HCT116 (cell line): Measurements from ENCODE around the gene HACD3. TPM values are rescaled to one million over a fixed set of nuclear protein-coding genes. Genes with fewer than 3 reads are reported as not detected.

Experiments used
- ATAC-seq: fragments of 200-7000 bp; cut with Tn5 transposase; 2 replicates; pipeline ENCODE4 v1.9.1; 2020; ENCODE audit warnings: mild to moderate bottlenecking, moderate library complexity
- BruUV-seq: library from RNA; stranded (reverse); fragments of 400-500 nt; replicated peaks from 2 replicates; lab custom pipeline; 2021; lab: Mats Ljungman, UMichigan
- CTCF ChIA-PET: fragments of 300-600 bp; sonication (Branson Sonifier 250); formaldehyde crosslinking; loops from one replicate; lab custom pipeline; 2021; ENCODE audit warnings: antibody characterized with exemption; lab: Charles Lee
- POLR2A ChIA-PET: fragments of 300-600, 350-600 bp; sonication (Branson Sonifier 250); formaldehyde crosslinking; loops from one replicate; lab custom pipeline; 2021; ENCODE audit warnings: antibody characterized with exemption; lab: Charles Lee
- RAD21 ChIA-PET, 2 experiments: fragments of 300-600 bp; sonication (Branson Sonifier 250); formaldehyde crosslinking; loops; one replicate each; lab custom pipeline; 2023; ENCODE audit warnings: low total read pairs in 2 of 2; ENCODE audit not compliant: uncharacterized antibody in 2 of 2, unreplicated experiment in 2 of 2, low non-redundant PET in 1 of 2; lab: Charles Lee
- DNase-seq: peaks from one replicate; pipeline ENCODE4 v3.0.0-alpha.2; 2010; ENCODE audit warnings: low read depth, low spot score
- H2AFZ ChIP-seq: fragments of 200-600 bp; shearing (Covaris generic), sonication (generic); 2 replicates; pipeline ENCODE4 v1.6.1; 2017; ENCODE audit warnings: low read depth, mixed run types, mixed read lengths, antibody characterized with exemption, low read length; ENCODE audit not compliant: poor library complexity, severe bottlenecking
- H3K27ac ChIP-seq: 2 replicates; pipeline ENCODE4 v1.5.1; 2012; ENCODE audit warnings: low read depth, low read length
- H3K27me3 ChIP-seq: fragments of 200-600 bp; sonication (generic); 2 replicates; pipeline ENCODE4 v1.6.1; 2016; ENCODE audit warnings: mixed run types, low read length, mixed read lengths; ENCODE audit not compliant: insufficient read depth
- H3K36me3 ChIP-seq, 2 experiments: fragments of 200-500 bp in 1 of 2; fragments of 200-600 bp in 1 of 2; sonication (Bioruptor generic) in 1 of 2; sonication (generic) in 1 of 2; 2 replicates each; pipeline versions ENCODE4 v1.5.1 to v1.6.1; 2014 to 2016; ENCODE audit warnings: low read length in 2 of 2, inconsistent platforms in 1 of 2, mixed read lengths in 1 of 2, mixed run types in 1 of 2; ENCODE audit not compliant: insufficient read depth in 2 of 2, control insufficient read depth in 1 of 2
- H3K4me1 ChIP-seq, 2 experiments: fragments of 200-600 bp in 1 of 2; sonication (generic) in 1 of 2; 2 replicates each; pipeline versions ENCODE4 v1.5.1 to v1.6.1; 2012 to 2017; ENCODE audit warnings: low read length in 2 of 2, inconsistent platforms in 1 of 2, mild to moderate bottlenecking in 1 of 2, mixed read lengths in 1 of 2, mixed run types in 1 of 2, moderate library complexity in 1 of 2; ENCODE audit not compliant: insufficient read depth in 2 of 2, control insufficient read depth in 1 of 2
- H3K4me2 ChIP-seq: fragments of 200-600 bp; sonication (generic); 2 replicates; pipeline ENCODE4 v1.6.1; 2017; ENCODE audit warnings: mixed run types, low read length, mixed read lengths
- H3K4me3 ChIP-seq, 2 experiments: fragments of 200-600 bp in 1 of 2; sonication (generic) in 1 of 2; replicated peaks in 1 of 2; 2 replicates each; pipeline ENCODE4 v1.5.1; 2011 to 2016; ENCODE audit warnings: low read length in 2 of 2, control low read depth in 1 of 2, low read depth in 1 of 2, mild to moderate bottlenecking in 1 of 2, mixed read lengths in 1 of 2, mixed run types in 1 of 2
- H3K79me2 ChIP-seq: fragments of 200-600 bp; sonication (generic); 2 replicates; pipeline ENCODE4 v1.6.1; 2017; ENCODE audit warnings: mild to moderate bottlenecking, mixed run types, low read length, moderate library complexity, mixed read lengths; ENCODE audit not compliant: insufficient read depth
- H3K9ac ChIP-seq: fragments of 200-600 bp; sonication (generic); 2 replicates; pipeline ENCODE4 v1.6.1; 2016; ENCODE audit warnings: low read length, mixed read lengths
- H3K9me2 ChIP-seq: fragments of 200-600 bp; sonication (generic), shearing (Covaris generic); 2 replicates; pipeline ENCODE4 v1.6.1; 2017; ENCODE audit warnings: mixed run types, mild to moderate bottlenecking, moderate library complexity; ENCODE audit not compliant: insufficient read depth
- H3K9me3 ChIP-seq, 2 experiments: fragments of 200-500 bp in 1 of 2; fragments of 200-600 bp in 1 of 2; sonication (Bioruptor generic) in 1 of 2; sonication (generic) in 1 of 2; 2 replicates each; pipeline ENCODE4 v1.6.1; 2014 to 2017; ENCODE audit warnings: low read length in 2 of 2, mixed read lengths in 2 of 2, inconsistent platforms in 1 of 2, low read depth in 1 of 2, mild to moderate bottlenecking in 1 of 2, mixed run types in 1 of 2, moderate library complexity in 1 of 2; ENCODE audit not compliant: control insufficient read depth in 1 of 2, insufficient read depth in 1 of 2
- H4K20me1 ChIP-seq: fragments of 200-600 bp; sonication (generic), shearing (Covaris generic); 2 replicates; pipeline ENCODE4 v1.6.1; 2017; ENCODE audit warnings: mixed run types, mild to moderate bottlenecking, moderate library complexity; ENCODE audit not compliant: insufficient read depth
- ATF3 ChIP-seq: IDR thresholded peaks from 2 replicates; pipeline ENCODE4 v1.6.1; 2012
- CEBPB ChIP-seq: IDR thresholded peaks from 2 replicates; pipeline ENCODE4 v1.6.1; 2012; ENCODE audit warnings: low read depth
- EGR1 ChIP-seq: IDR thresholded peaks from 2 replicates; pipeline ENCODE4 v1.6.1; 2012; ENCODE audit warnings: low read depth
- ELF1 ChIP-seq: IDR thresholded peaks from 2 replicates; pipeline ENCODE4 v1.6.1; 2012; ENCODE audit warnings: low read depth, borderline replicate concordance
- JUND ChIP-seq: IDR thresholded peaks from 2 replicates; pipeline ENCODE4 v1.6.1; 2012
- SIN3A ChIP-seq: IDR thresholded peaks from 2 replicates; pipeline ENCODE4 v1.6.1; 2012; ENCODE audit warnings: low read depth
- SP1 ChIP-seq: IDR thresholded peaks from 2 replicates; pipeline ENCODE4 v1.6.1; 2012; ENCODE audit warnings: low read depth
- SRF ChIP-seq: IDR thresholded peaks from 2 replicates; pipeline ENCODE4 v1.6.1; 2012; ENCODE audit warnings: low read depth
- TCF7L2 ChIP-seq: IDR thresholded peaks from 2 replicates; pipeline ENCODE4 v1.7.0; 2011; ENCODE audit warnings: borderline replicate concordance, inconsistent platforms; ENCODE audit not compliant: insufficient read depth, insufficient read length; ENCODE audit errors: extremely low read depth
- YY1 ChIP-seq: IDR thresholded peaks from 2 replicates; pipeline ENCODE4 v1.6.1; 2011; ENCODE audit warnings: low read length, low read depth, moderate library complexity, mild to moderate bottlenecking; ENCODE audit not compliant: insufficient replicate concordance; ENCODE audit errors: extremely low read depth
- ZBTB33 ChIP-seq: IDR thresholded peaks from 2 replicates; pipeline ENCODE4 v1.6.1; 2011; ENCODE audit warnings: mild to moderate bottlenecking, low read length, moderate library complexity; ENCODE audit not compliant: insufficient replicate concordance; ENCODE audit errors: extremely low read depth
- ZFX ChIP-seq: fragments of 450-650 bp; IDR thresholded peaks from 2 replicates; pipeline ENCODE4 v1.6.1; 2017
- intact Hi-C: fragments of 100-400 bp; cut with micrococcal nuclease; formaldehyde crosslinking; loops from 2 replicates; pipeline ENCODE4 v1.10.0; 2022
- total RNA-seq: library from RNA; stranded (reverse); gene quantifications from one replicate; pipeline ENCODE4 v1.2.1, GENCODE V29; 2021; ENCODE audit not compliant: unreplicated experiment

Gene HACD3
- total RNA-seq, 1 experiment from 2014 or later = 57.5 TPM

- Histone ChIP-seq H3K4me2 (no peak overlapping the region), H3K9ac (no peak overlapping the region), H3K9me3 (no peaks in the 10 kb centered on the region), H3K36me3 (peaks cover 12 to 41% of the 10 kb centered on the region in 2 experiments; a peak in 2 of 4 replicates), H4K20me1 (no peaks in the 10 kb centered on the region), H3K27ac (no peak overlapping the region), H3K27me3 (no peaks in the 10 kb centered on the region), H3K4me3 (no peak overlapping the region), H3K4me1 (no peaks in the 10 kb centered on the region), H3K9me2 (no peaks in the 10 kb centered on the region), H3K79me2 (peaks cover 46% of the 10 kb centered on the region), H2AFZ (no peak overlapping the region)
- intact Hi-C loops = no loop called here
- RAD21 ChIA-PET = no interaction called here
- DNase-seq (no peak), ATAC-seq (no peak)
- CTCF ChIA-PET = no interaction called here
- no TSS peak for BruUV-seq
- POLR2A ChIA-PET = interaction anchor here (1.1 kb wide), 1 partner anchor 20 kb away, joined by 3 read pairs; no protein-coding TSS in a partner anchor
- no peak for TF ChIP-seq SIN3A
- TF ChIP-seq ZBTB33 = no peak
- no peak for TF ChIP-seq TCF7L2
- no peak for TF ChIP-seq CEBPB
- no peak for TF ChIP-seq SRF
- TF ChIP-seq JUND = no peak
- TF ChIP-seq ATF3 = no peak
- TF ChIP-seq SP1 = no peak
- no peak for TF ChIP-seq ZFX
- TF ChIP-seq YY1 = no peak
- no peak for TF ChIP-seq ELF1
- TF ChIP-seq EGR1 = no peak
Measured at GRCh38 chr15:65558336-65558735, 28.1 kb downstream of the HACD3 start.
